PFSK-1 (cell line): Measurements from ENCODE around the gene P2RY12.

ENCODE experiments used
- FOXP2 ChIP-seq: optimal IDR thresholded peaks from 2 replicates; pipeline ENCODE3; 2011; ENCODE audit warnings: borderline replicate concordance, control low read depth, inconsistent platforms; ENCODE audit not compliant: insufficient read depth; ENCODE audit errors: extremely low read length, extremely low read depth
- POLR2AphosphoS5 ChIP-seq: IDR thresholded peaks from 2 replicates; pipeline ENCODE4 v1.6.1; 2012; ENCODE audit warnings: low read depth, mild to moderate bottlenecking, control low read depth, low read length, moderate library complexity
- REST ChIP-seq, 2 experiments: IDR thresholded peaks; 2 replicates each; pipeline versions ENCODE4 v1.6.1 to v1.8.0; 2011 to 2012; ENCODE audit warnings: low read depth in 2 of 2, low read length in 2 of 2, control low read depth in 1 of 2, inconsistent platforms in 1 of 2, mild to moderate bottlenecking in 1 of 2, moderate library complexity in 1 of 2; ENCODE audit not compliant: insufficient read depth in 1 of 2
- SIN3A ChIP-seq: IDR thresholded peaks from 2 replicates; pipeline ENCODE4 v1.6.1; 2012; ENCODE audit warnings: mild to moderate bottlenecking, low read length, moderate library complexity, borderline replicate concordance; ENCODE audit not compliant: insufficient read depth
- TAF1 ChIP-seq: IDR thresholded peaks from 2 replicates; pipeline ENCODE4 v1.6.1; 2012; ENCODE audit warnings: low read length, control low read depth, borderline replicate concordance; ENCODE audit not compliant: insufficient read depth

P2RY12 gene

DNA sequence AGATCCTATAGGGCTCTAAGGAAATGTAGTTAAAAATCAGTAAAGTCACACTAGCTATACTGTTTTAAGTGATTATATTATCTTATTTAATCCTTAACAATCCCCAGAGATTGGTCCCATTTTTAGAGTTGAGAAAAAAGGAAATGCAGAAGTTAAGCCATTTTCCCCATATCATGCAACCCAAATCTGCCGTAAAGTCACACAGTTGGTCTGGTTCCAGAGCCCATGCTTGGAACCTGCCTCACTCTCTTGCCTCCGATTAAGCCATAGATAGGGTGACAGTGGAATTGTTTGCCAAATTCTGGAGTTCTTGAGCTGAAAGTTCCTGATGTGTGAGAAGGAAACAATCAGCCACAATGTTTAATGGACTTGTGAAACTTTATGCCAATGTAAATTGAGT lies 52.9 kb downstream of the P2RY12 start:
- TF ChIP-seq REST (IDR thresholded peaks at IDR 0.05; ENCODE audit: insufficient read depth in 1 of 2, low read depth in 2 of 2, low read length in 2 of 2) (no peak), SIN3A (no peak), TAF1 (no peak), FOXP2 (no peak), POLR2AphosphoS5 (no peak)

- TF ChIP-seq TAF1 (no peak), SIN3A (no peak), POLR2AphosphoS5 (no peak), FOXP2 (no peak), REST (IDR thresholded peaks at IDR 0.05; ENCODE audit: insufficient read depth in 1 of 2, low read depth in 2 of 2, low read length in 2 of 2) (no peak)
These were observed 53.7 kb downstream of the P2RY12 start for GRCh38 chr3:151330899-151331298.

DNA sequence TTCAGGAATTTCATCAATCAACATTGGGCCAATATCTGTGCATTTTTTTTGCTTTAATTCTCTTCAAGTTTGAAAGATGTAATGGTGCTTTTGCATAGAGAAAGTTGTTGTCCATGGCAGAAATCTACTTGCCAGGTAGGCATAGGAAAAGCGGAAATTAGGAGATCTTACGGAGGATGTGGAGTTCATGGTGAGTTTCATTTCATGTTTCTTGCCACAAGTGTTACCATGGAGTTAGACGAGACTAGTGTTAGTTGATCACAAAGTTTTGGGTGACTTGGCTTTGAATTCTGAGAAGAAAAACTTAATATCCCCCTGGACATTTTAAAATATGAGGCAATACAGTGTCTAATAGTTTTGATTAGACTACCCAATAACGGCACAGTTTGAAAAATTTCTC lies 54.2 kb downstream of the P2RY12 start:
- no peak for TF ChIP-seq SIN3A

- TF ChIP-seq TAF1: no peak
- no peak for TF ChIP-seq POLR2AphosphoS5
- no peak for TF ChIP-seq REST (IDR thresholded peaks at IDR 0.05; ENCODE audit: insufficient read depth in 1 of 2, low read depth in 2 of 2, low read length in 2 of 2)
- TF ChIP-seq SIN3A: no peak
- TF ChIP-seq FOXP2: no peak
These were observed 55.2 kb downstream of the P2RY12 start, which contains the start of gene P2RY13 for GRCh38 chr3:151329363-151329762. P2RY13 (minus strand) TSS chr3:151329549; CDS start chr3:151329528, 21 bp downstream.

GRCh38 chr3:151328298-151328995 lies 56.1 kb downstream of the P2RY12 start:
- TF ChIP-seq TAF1 (no peak), SIN3A (no peak), REST (IDR thresholded peaks at IDR 0.05; ENCODE audit: insufficient read depth in 1 of 2, low read depth in 2 of 2, low read length in 2 of 2) (no peak), FOXP2 (no peak), POLR2AphosphoS5 (no peak)
